HG02884 (cell line): ENCODE results near the gene LRRC4C.

Source experiments
- ATAC-seq: cut with Tn5 transposase; IDR thresholded peaks from one replicate; pipeline ENCODE4 v1.9.1; 2021; ENCODE audit warnings: mild to moderate bottlenecking, moderate library complexity; ENCODE audit not compliant: unreplicated experiment

The LRRC4C gene

GRCh38 chr11:41274831-41275230 is 184.6 kb downstream of the LRRC4C start:
- ATAC-seq = no peak

GRCh38 chr11:41273908-41274307 is 185.5 kb downstream of the LRRC4C start:
- ATAC-seq = no peak

GRCh38 chr11:41267451-41267850 is 192.0 kb downstream of the LRRC4C start:
- ATAC-seq = no peak

- no peak for ATAC-seq
Measured at GRCh38 chr11:41256041-41256440, 203.4 kb downstream of the LRRC4C start.

- ATAC-seq = no peak
Measured at GRCh38 chr11:41254966-41255365, 204.5 kb downstream of the LRRC4C start.

- no peak for ATAC-seq
Measured at GRCh38 chr11:41250408-41250935, 209.0 kb downstream of the LRRC4C start.

- no peak for ATAC-seq
Measured at GRCh38 chr11:41247621-41248020, 211.8 kb downstream of the LRRC4C start.

GRCh38 chr11:41246399-41246745 is 213.1 kb downstream of the LRRC4C start:
- no peak for ATAC-seq

GRCh38 chr11:41245704-41246398 is 213.6 kb downstream of the LRRC4C start:
- ATAC-seq = no peak

GRCh38 chr11:41245184-41245583 is 214.3 kb downstream of the LRRC4C start:
- ATAC-seq = no peak

- ATAC-seq = no peak
Measured at GRCh38 chr11:41237382-41237781, 222.1 kb downstream of the LRRC4C start.

GRCh38 chr11:41235668-41236067 is 223.8 kb downstream of the LRRC4C start:
- ATAC-seq = no peak

GRCh38 chr11:41225856-41226633 is 233.4 kb downstream of the LRRC4C start:
- ATAC-seq = no peak

- no peak for ATAC-seq
Measured at GRCh38 chr11:41222236-41222635, 237.2 kb downstream of the LRRC4C start.

- ATAC-seq = no peak
Measured at GRCh38 chr11:41206388-41206787, 253.1 kb downstream of the LRRC4C start.

- ATAC-seq = peak; percentile 50
Measured at GRCh38 chr11:41201156-41201555, 258.3 kb downstream of the LRRC4C start.

GRCh38 chr11:41190437-41191082 is 268.9 kb downstream of the LRRC4C start:
- ATAC-seq = no peak

- no peak for ATAC-seq
Measured at GRCh38 chr11:41189701-41190436, 269.6 kb downstream of the LRRC4C start.

GRCh38 chr11:41177791-41178190 is 281.7 kb downstream of the LRRC4C start:
- ATAC-seq = no peak

GRCh38 chr11:41175304-41175972 is 284.0 kb downstream of the LRRC4C start:
- no peak for ATAC-seq
